Stomach smooth muscle (tissue), 2 donors: Measurements from ENCODE around the gene SHQ1.
"Not testable (repeated sequence)": the region's sequence is repeated elsewhere in the genome, so short reads cannot be mapped to it uniquely, and the experiment has no call there.

Experiments
- H3K27ac ChIP-seq: one replicate; pipeline ENCODE4 v1.7.0; 2013; ENCODE audit warnings: mild to moderate bottlenecking, low read length, inconsistent platforms
- H3K27me3 ChIP-seq, 2 donors: one replicate each; pipeline ENCODE4 v1.7.0; 2013; ENCODE audit warnings: low read length in 2 of 2; ENCODE audit not compliant: insufficient read depth in 2 of 2, control insufficient read depth in 1 of 2
- H3K36me3 ChIP-seq, 2 donors: one replicate each; pipeline ENCODE4 v1.7.0; 2013; ENCODE audit warnings: low read length in 2 of 2; ENCODE audit not compliant: control insufficient read depth in 2 of 2, insufficient read depth in 2 of 2
- H3K4me1 ChIP-seq: one replicate; pipeline ENCODE4 v1.7.0; 2013; ENCODE audit warnings: low read length; ENCODE audit not compliant: control insufficient read depth, insufficient read depth
- H3K4me3 ChIP-seq, 2 donors: one replicate each; pipeline ENCODE4 v1.7.0; 2013; ENCODE audit warnings: low read length in 2 of 2
- H3K9ac ChIP-seq, 2 donors: one replicate each; pipeline ENCODE4 v1.7.0; 2013; ENCODE audit warnings: low read length in 2 of 2, mild to moderate bottlenecking in 1 of 2
- H3K9me3 ChIP-seq, 2 donors: one replicate each; pipeline ENCODE4 v1.7.0; 2013; ENCODE audit warnings: low read length in 2 of 2; ENCODE audit not compliant: control insufficient read depth in 2 of 2
- donor health status: healthy.
- donor health status: Pancreatic carcinoma.

The SHQ1 gene

DNA sequence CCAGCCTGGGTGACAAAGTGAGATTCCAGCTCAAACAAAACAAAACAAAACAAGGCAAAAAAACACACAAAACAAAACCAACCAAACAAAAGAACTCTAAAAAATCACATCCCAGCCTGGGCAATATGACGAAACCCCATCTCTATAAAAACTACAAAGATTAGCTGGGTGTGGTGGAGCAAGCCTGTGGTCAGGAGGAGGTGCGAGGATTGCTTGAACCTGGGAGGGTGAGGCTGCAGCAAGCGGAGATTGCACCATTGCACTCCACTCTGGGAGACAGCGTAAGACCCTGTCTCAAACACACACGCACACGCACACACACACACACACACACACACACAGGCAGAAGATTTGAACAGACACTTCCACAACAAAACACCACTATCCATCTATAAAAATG lies 99.6 kb downstream of the SHQ1 start:
- Histone ChIP-seq H3K27ac (no peak overlapping the region), H3K27me3 (no peaks in the 10 kb centered on the region), H3K4me3 (no peak overlapping the region), H3K9ac (no peak overlapping the region), H3K9me3 (no peaks in the 10 kb centered on the region), H3K36me3 (no peaks in the 10 kb centered on the region), H3K4me1 (no peaks in the 10 kb centered on the region)

DNA sequence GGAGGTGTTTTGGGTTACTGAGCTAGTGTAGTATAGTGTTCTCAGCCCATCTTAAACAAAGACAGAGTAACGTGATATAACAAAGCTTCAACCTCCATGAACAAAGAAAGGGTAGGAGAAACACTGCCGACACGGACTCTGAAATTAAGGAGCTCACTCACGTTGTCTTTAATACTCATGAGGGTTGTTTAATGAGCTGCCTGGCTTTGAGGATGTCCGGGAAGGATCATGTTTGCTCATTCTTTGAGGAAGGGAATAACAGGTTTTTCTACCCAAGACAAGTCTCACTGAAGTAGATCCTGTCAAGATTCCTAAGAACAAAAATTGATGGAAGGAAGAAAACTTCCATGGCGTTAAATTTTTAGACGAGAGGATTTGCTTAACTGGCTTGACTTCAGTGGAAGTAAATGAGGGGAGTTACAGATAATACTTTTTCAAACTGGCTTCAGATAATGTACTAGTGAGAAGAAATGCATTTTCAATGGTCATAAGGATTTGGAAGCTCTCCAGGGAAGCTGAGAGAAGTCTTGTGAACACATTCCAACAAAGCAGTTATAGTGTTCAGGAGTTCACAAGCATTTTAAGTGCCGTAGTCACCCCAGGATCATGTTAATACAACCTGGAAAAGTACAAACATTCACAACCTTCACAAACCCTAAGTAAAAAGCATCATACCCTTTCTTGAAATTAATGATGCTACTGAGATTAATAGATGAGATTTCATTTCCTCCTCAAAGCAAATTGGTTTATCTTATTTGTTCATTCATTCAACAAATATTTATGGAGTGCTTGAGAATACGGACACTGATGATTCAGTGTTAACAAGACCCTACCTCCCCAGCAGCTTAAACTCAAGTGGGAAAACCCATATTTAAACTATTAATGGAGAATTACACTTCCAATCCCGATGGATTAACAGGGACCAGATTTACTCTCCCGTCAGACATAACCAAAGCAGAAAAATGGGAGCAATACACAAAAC lies 101.5 kb downstream of the SHQ1 start:
- Histone ChIP-seq H3K4me3 (no peak overlapping the region), H3K9ac (no peak overlapping the region), H3K9me3 (no peaks in the 10 kb centered on the region), H3K27me3 (no peaks in the 10 kb centered on the region), H3K27ac (no peak overlapping the region), H3K4me1 (no peaks in the 10 kb centered on the region), H3K36me3 (no peaks in the 10 kb centered on the region)

GRCh38 chr3:72745146-72745999 lies 102.9 kb downstream of the SHQ1 start:
- Histone ChIP-seq H3K4me1 (no peaks in the 10 kb centered on the region), H3K36me3 (no peaks in the 10 kb centered on the region), H3K27ac (no peak overlapping the region), H3K9ac (no peak overlapping the region), H3K27me3 (no peaks in the 10 kb centered on the region), H3K4me3 (no peak overlapping the region), H3K9me3 (no peaks in the 10 kb centered on the region)

GRCh38 chr3:72744330-72744729 lies 103.9 kb downstream of the SHQ1 start:
- Histone ChIP-seq H3K4me3 (no peak overlapping the region), H3K27me3 (peaks cover 0 to 2% of the 10 kb centered on the region in 2 donors), H3K9ac (no peak overlapping the region), H3K27ac (no peak overlapping the region), H3K4me1 (no peaks in the 10 kb centered on the region), H3K36me3 (no peaks in the 10 kb centered on the region), H3K9me3 (no peaks in the 10 kb centered on the region)

GRCh38 chr3:72739531-72740466 lies 108.4 kb downstream of the SHQ1 start:
- Histone ChIP-seq H3K9ac (no peak overlapping the region), H3K27ac (no peak overlapping the region)

GRCh38 chr3:72738752-72739530 lies 109.3 kb downstream of the SHQ1 start:
- peaks cover 0 to 5% of the 10 kb centered on the region in 2 donors for H3K9me3 ChIP-seq
- H3K27ac ChIP-seq: no peak overlapping the region
- peak overlapping the region; percentile 41 to 69 for H3K4me3 ChIP-seq
- peaks cover 4 to 11% of the 10 kb centered on the region in 2 donors for H3K27me3 ChIP-seq
- H3K36me3 ChIP-seq: no peaks in the 10 kb centered on the region
- peak overlapping the region; percentile 21 to 38 for H3K9ac ChIP-seq
- H3K4me1 ChIP-seq: peaks cover 4% of the 10 kb centered on the region

More at GRCh38 chr3:72739531-72740466, 108.4 kb downstream of the SHQ1 start:
- Histone ChIP-seq H3K4me3 (no peak overlapping the region), H3K27me3 (peaks cover 4 to 11% of the 10 kb centered on the region in 2 donors), H3K9me3 (peaks cover 0 to 3% of the 10 kb centered on the region in 2 donors), H3K36me3 (no peaks in the 10 kb centered on the region), H3K4me1 (peaks cover 4% of the 10 kb centered on the region)

DNA sequence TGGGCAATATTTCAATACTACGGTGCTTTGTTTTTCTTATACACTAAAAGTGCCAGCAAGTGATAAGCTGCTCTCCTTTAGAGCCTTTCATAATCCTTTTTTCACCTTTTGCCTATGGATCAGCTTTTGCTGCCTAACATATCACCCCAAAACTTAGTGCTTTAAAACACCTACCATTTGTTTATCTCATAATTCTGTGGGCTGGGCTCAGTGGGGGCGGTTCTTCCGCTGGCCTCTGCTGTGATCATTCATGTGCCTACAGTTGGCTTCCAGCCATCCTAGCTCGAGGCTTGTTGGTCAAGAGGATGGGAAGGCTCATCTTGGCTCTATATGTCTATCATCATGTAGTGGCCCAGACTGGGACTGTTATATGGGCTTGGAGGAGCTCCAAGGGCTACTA lies 113.2 kb downstream of the SHQ1 start:
- not testable (repeated sequence) for H3K4me3 ChIP-seq, H3K9ac ChIP-seq, H3K36me3 ChIP-seq, H3K27ac ChIP-seq, H3K4me1 ChIP-seq
- peaks cover 4 to 13% of the 10 kb centered on the region in 2 donors for H3K27me3 ChIP-seq
- peaks cover 0 to 17% of the 10 kb centered on the region in 2 donors for H3K9me3 ChIP-seq

DNA sequence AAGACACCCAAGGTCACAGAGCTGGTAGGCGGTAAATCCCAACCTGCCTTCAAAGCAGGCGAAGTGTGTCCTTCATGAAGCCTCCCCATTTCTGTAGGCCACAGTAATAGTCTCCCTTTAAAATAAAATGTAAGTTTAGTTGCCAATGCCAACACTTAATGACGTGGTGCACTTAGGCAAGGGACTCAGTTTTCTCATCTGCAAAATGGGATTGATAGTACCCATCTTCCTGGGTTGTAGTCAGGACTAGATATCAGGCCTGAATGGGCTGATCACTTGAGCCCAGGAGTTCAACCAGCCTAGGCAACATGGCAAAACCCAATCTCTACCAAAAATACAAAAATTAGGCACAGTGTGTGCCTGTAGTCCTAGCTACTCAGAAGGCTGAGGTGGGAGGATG lies 114.6 kb downstream of the SHQ1 start:
- H3K27me3 ChIP-seq: peaks cover 4 to 11% of the 10 kb centered on the region in 2 donors
- peaks cover 0 to 17% of the 10 kb centered on the region in 2 donors for H3K9me3 ChIP-seq
- no peaks in the 10 kb centered on the region for H3K36me3 ChIP-seq
- H3K4me3 ChIP-seq: no peak overlapping the region
- H3K27ac ChIP-seq: no peak overlapping the region
- H3K9ac ChIP-seq: no peak overlapping the region
- H3K4me1 ChIP-seq: no peaks in the 10 kb centered on the region

- H3K36me3 ChIP-seq, H3K4me1 ChIP-seq, H3K27ac ChIP-seq, H3K4me3 ChIP-seq, H3K9ac ChIP-seq, H3K27me3 ChIP-seq: not testable (repeated sequence)
- H3K9me3 ChIP-seq: peaks cover 0 to 17% of the 10 kb centered on the region in 2 donors
Observed at GRCh38 chr3:72732666-72733345, 115.4 kb downstream of the SHQ1 start.
